ENCODE data around the gene YPEL5. TPM values are rescaled to one million over a fixed set of nuclear protein-coding genes. Genes with fewer than 3 reads are reported as not detected.
"Not testable (repeated sequence)": the region's sequence is repeated elsewhere in the genome, so short reads cannot be mapped to it uniquely, and the experiment has no call there.

Gene YPEL5
- total RNA-seq, 5 donors from 2014 or later (not counting 1 experiment from before 2014, with no cell fraction given), result 73.0 to 962 (median 77.3) TPM

- Histone ChIP-seq H3K36me3 (ENCODE audit: control insufficient read depth in 2 of 2, extremely low read depth in 1 of 2, insufficient read depth in 1 of 2, low read length in 1 of 2) (no peaks in the 10 kb centered on the region), H3K9me3 (no peaks in the 10 kb centered on the region), H3K4me3 (ENCODE audit: control insufficient read depth in 1 of 2, extremely low read depth in 1 of 2, low read length in 1 of 2) (no peak overlapping the region), H3K4me1 (ENCODE audit: control insufficient read depth in 1 of 2, extremely low read depth in 1 of 2, insufficient read depth in 2 of 2, low read length in 2 of 2) (no peaks in the 10 kb centered on the region), H3K27ac (ENCODE audit: low read length) (no peak overlapping the region), H3K27me3 (replicated peaks in 1 of 2; ENCODE audit: control insufficient read depth in 2 of 2, extremely low read depth in 1 of 2, insufficient read depth in 2 of 2, low read length in 1 of 2) (peaks cover 5 to 7% of the 10 kb centered on the region in 2 experiments)
- 100% methylated on average over 3 of the region's 9 CpGs for WGBS (ENCODE audit: insufficient coverage)
- H3K4me1 Mint-ChIP-seq, result no peaks in the 10 kb centered on the region
- CTCF ChIA-PET, result interaction anchor here in 1 of 2 donors (0.7 kb wide), 1 partner anchor 581 kb away, joined by 9 read pairs; no protein-coding TSS in a partner anchor
- H3K9me3 Mint-ChIP-seq, result no peaks in the 10 kb centered on the region
- H3K27ac Mint-ChIP-seq, result no peak overlapping the region
- peaks cover 4 to 12% of the 10 kb centered on the region in 2 donors for H3K27me3 Mint-ChIP-seq
- no peaks in the 10 kb centered on the region for H3K36me3 Mint-ChIP-seq
- POLR2A ChIA-PET, result no interaction called here
- DNase-seq, result no peak
- H3K4me3 Mint-ChIP-seq, result no peak overlapping the region
- ATAC-seq (replicated peaks in 1 of 4), result no peak
Measured at GRCh38 chr2:30106543-30106942, 40.3 kb upstream of the YPEL5 start.

- H3K9me3 ChIP-seq, result no peaks in the 10 kb centered on the region
- H3K4me1 Mint-ChIP-seq, result no peaks in the 10 kb centered on the region
- H3K4me3 ChIP-seq (ENCODE audit: control insufficient read depth in 1 of 2, extremely low read depth in 1 of 2, low read length in 1 of 2), result no peak overlapping the region
- H3K27me3 Mint-ChIP-seq, result peaks cover 1 to 8% of the 10 kb centered on the region in 2 donors
- H3K27me3 ChIP-seq (replicated peaks in 1 of 2; ENCODE audit: control insufficient read depth in 2 of 2, extremely low read depth in 1 of 2, insufficient read depth in 2 of 2, low read length in 1 of 2), result peaks cover 5 to 7% of the 10 kb centered on the region in 2 experiments
- no peaks in the 10 kb centered on the region for H3K36me3 Mint-ChIP-seq
- ChIA-PET CTCF (no interaction called here), POLR2A (no interaction called here)
- no CpG with 5 or more reads among the region's 2 CpGs for whole genome bisulfite sequencing (ENCODE audit: insufficient coverage)
- H3K9me3 Mint-ChIP-seq, result no peaks in the 10 kb centered on the region
- H3K27ac Mint-ChIP-seq, result no peak overlapping the region
- no peak overlapping the region for H3K4me3 Mint-ChIP-seq
- no peaks in the 10 kb centered on the region for H3K36me3 ChIP-seq (ENCODE audit: control insufficient read depth in 2 of 2, extremely low read depth in 1 of 2, insufficient read depth in 1 of 2, low read length in 1 of 2)
- no peaks in the 10 kb centered on the region for H3K4me1 ChIP-seq (ENCODE audit: control insufficient read depth in 1 of 2, extremely low read depth in 1 of 2, insufficient read depth in 2 of 2, low read length in 2 of 2)
- DNase-seq (no peak), ATAC-seq (replicated peaks in 1 of 4) (no peak)
- no peak overlapping the region for H3K27ac ChIP-seq (ENCODE audit: low read length)
Measured at GRCh38 chr2:30108192-30108591, 38.6 kb upstream of the YPEL5 start.

GRCh38 chr2:30108851-30109250 lies 38.0 kb upstream of the YPEL5 start:
- no peaks in the 10 kb centered on the region for H3K9me3 Mint-ChIP-seq
- CTCF ChIA-PET, result no interaction called here
- POLR2A ChIA-PET, result no interaction called here
- peaks cover under 1 to 4% of the 10 kb centered on the region in 2 donors for H3K27me3 Mint-ChIP-seq
- Histone ChIP-seq H3K27me3 (replicated peaks in 1 of 2; ENCODE audit: control insufficient read depth in 2 of 2, extremely low read depth in 1 of 2, insufficient read depth in 2 of 2, low read length in 1 of 2) (peaks cover 2 to 8% of the 10 kb centered on the region in 2 experiments), H3K4me1 (ENCODE audit: control insufficient read depth in 1 of 2, extremely low read depth in 1 of 2, insufficient read depth in 2 of 2, low read length in 2 of 2) (no peaks in the 10 kb centered on the region), H3K4me3 (ENCODE audit: control insufficient read depth in 1 of 2, extremely low read depth in 1 of 2, low read length in 1 of 2) (no peak overlapping the region), H3K36me3 (ENCODE audit: control insufficient read depth in 2 of 2, extremely low read depth in 1 of 2, insufficient read depth in 1 of 2, low read length in 1 of 2) (no peaks in the 10 kb centered on the region), H3K27ac (ENCODE audit: low read length) (no peak overlapping the region), H3K9me3 (no peaks in the 10 kb centered on the region)
- no peak for ATAC-seq (replicated peaks in 1 of 4)
- H3K27ac Mint-ChIP-seq, result no peak overlapping the region
- H3K4me3 Mint-ChIP-seq, result no peak overlapping the region
- no peak for DNase-seq
- WGBS (ENCODE audit: insufficient coverage), result no CpG with 5 or more reads among the region's 5 CpGs
- H3K36me3 Mint-ChIP-seq, result no peaks in the 10 kb centered on the region
- no peaks in the 10 kb centered on the region for H3K4me1 Mint-ChIP-seq

DNA sequence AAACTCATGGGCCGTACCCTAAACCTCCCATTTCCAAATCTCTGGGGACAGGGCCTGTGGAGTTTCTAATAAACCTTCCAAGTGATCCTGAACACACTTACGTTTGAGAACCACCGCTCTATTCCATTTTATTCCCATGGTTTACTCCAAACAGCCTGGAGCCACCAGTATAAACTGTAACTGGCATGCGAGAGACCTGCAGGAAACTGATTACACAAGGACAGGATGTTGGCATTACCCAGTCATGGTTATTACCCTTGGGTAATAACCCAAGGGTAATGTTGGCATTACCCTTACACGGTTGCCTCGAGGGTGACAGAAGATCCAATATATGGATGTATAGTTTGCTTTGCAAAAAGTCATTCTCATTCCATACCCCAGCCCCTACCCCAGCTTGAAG lies 37.0 kb upstream of the YPEL5 start:
- H3K4me3 Mint-ChIP-seq, result no peak overlapping the region
- Histone ChIP-seq H3K27ac (ENCODE audit: low read length) (no peak overlapping the region), H3K36me3 (ENCODE audit: control insufficient read depth in 2 of 2, extremely low read depth in 1 of 2, insufficient read depth in 1 of 2, low read length in 1 of 2) (no peaks in the 10 kb centered on the region), H3K9me3 (no peaks in the 10 kb centered on the region), H3K4me1 (ENCODE audit: control insufficient read depth in 1 of 2, extremely low read depth in 1 of 2, insufficient read depth in 2 of 2, low read length in 2 of 2) (no peaks in the 10 kb centered on the region), H3K4me3 (ENCODE audit: control insufficient read depth in 1 of 2, extremely low read depth in 1 of 2, low read length in 1 of 2) (no peak overlapping the region), H3K27me3 (replicated peaks in 1 of 2; ENCODE audit: control insufficient read depth in 2 of 2, extremely low read depth in 1 of 2, insufficient read depth in 2 of 2, low read length in 1 of 2) (peaks cover 0 to 8% of the 10 kb centered on the region in 2 experiments)
- CTCF ChIA-PET, result interaction anchor here in 1 of 2 donors (0.6 kb wide), 1 partner anchor 1932 kb away, joined by 3 read pairs; no protein-coding TSS in a partner anchor
- H3K4me1 Mint-ChIP-seq, result no peaks in the 10 kb centered on the region
- no peaks in the 10 kb centered on the region for H3K9me3 Mint-ChIP-seq
- DNase-seq (no peak), ATAC-seq (replicated peaks in 1 of 4) (no peak)
- H3K27ac Mint-ChIP-seq, result no peak overlapping the region
- WGBS (ENCODE audit: insufficient coverage), result 78% methylated on average over 2 of the region's 6 CpGs
- POLR2A ChIA-PET, result interaction anchor here in 1 of 2 donors (1.0 kb wide), 1 partner anchor 82 kb away, joined by 4 read pairs; no protein-coding TSS in a partner anchor
- no peaks in the 10 kb centered on the region for H3K27me3 Mint-ChIP-seq
- H3K36me3 Mint-ChIP-seq, result no peaks in the 10 kb centered on the region

- H3K9me3 Mint-ChIP-seq, result no peaks in the 10 kb centered on the region
- ATAC-seq (replicated peaks in 1 of 4) (no peak), DNase-seq (no peak)
- Histone ChIP-seq H3K4me3 (ENCODE audit: control insufficient read depth in 1 of 2, extremely low read depth in 1 of 2, low read length in 1 of 2) (no peak overlapping the region), H3K4me1 (ENCODE audit: control insufficient read depth in 1 of 2, extremely low read depth in 1 of 2, insufficient read depth in 2 of 2, low read length in 2 of 2) (no peaks in the 10 kb centered on the region), H3K27me3 (replicated peaks in 1 of 2; ENCODE audit: control insufficient read depth in 2 of 2, extremely low read depth in 1 of 2, insufficient read depth in 2 of 2, low read length in 1 of 2) (peaks cover 0 to 8% of the 10 kb centered on the region in 2 experiments), H3K36me3 (ENCODE audit: control insufficient read depth in 2 of 2, extremely low read depth in 1 of 2, insufficient read depth in 1 of 2, low read length in 1 of 2) (no peaks in the 10 kb centered on the region), H3K9me3 (no peaks in the 10 kb centered on the region), H3K27ac (ENCODE audit: low read length) (no peak overlapping the region)
- no peaks in the 10 kb centered on the region for H3K36me3 Mint-ChIP-seq
- H3K27ac Mint-ChIP-seq, result no peak overlapping the region
- H3K4me3 Mint-ChIP-seq, result no peak overlapping the region
- H3K27me3 Mint-ChIP-seq, result no peaks in the 10 kb centered on the region
- ChIA-PET POLR2A (interaction anchor here in 1 of 2 donors (1.0 kb wide), 1 partner anchor 81 kb away, joined by 4 read pairs; no protein-coding TSS in a partner anchor), CTCF (interaction anchor here in 1 of 2 donors (0.6 kb wide), 1 partner anchor 15 kb away, joined by 9 read pairs; no protein-coding TSS in a partner anchor)
- 88% methylated on average over 1 of the region's 6 CpGs for whole genome bisulfite sequencing (ENCODE audit: insufficient coverage)
- peaks cover 4% of the 10 kb centered on the region in 3 donors for H3K4me1 Mint-ChIP-seq
Measured at GRCh38 chr2:30110773-30111172, 36.0 kb upstream of the YPEL5 start.

- H3K36me3 ChIP-seq (ENCODE audit: control insufficient read depth in 2 of 2, extremely low read depth in 1 of 2, insufficient read depth in 1 of 2, low read length in 1 of 2); H3K27ac ChIP-seq (ENCODE audit: low read length); H3K4me1 Mint-ChIP-seq; H3K27me3 ChIP-seq (replicated peaks in 1 of 2; ENCODE audit: control insufficient read depth in 2 of 2, extremely low read depth in 1 of 2, insufficient read depth in 2 of 2, low read length in 1 of 2); DNase-seq; ATAC-seq (replicated peaks in 1 of 4); H3K4me1 ChIP-seq (ENCODE audit: control insufficient read depth in 1 of 2, extremely low read depth in 1 of 2, insufficient read depth in 2 of 2, low read length in 2 of 2); H3K4me3 Mint-ChIP-seq; H3K36me3 Mint-ChIP-seq; H3K27ac Mint-ChIP-seq; H3K9me3 Mint-ChIP-seq; POLR2A ChIA-PET; H3K27me3 Mint-ChIP-seq; H3K9me3 ChIP-seq; H3K4me3 ChIP-seq (ENCODE audit: control insufficient read depth in 1 of 2, extremely low read depth in 1 of 2, low read length in 1 of 2): not testable (repeated sequence)
- CTCF ChIA-PET, result interaction anchor here in 1 of 2 donors (0.6 kb wide), 1 partner anchor 17 kb away, joined by 3 read pairs; no protein-coding TSS in a partner anchor
- 89% methylated on average over 19 of the region's 19 CpGs for WGBS (ENCODE audit: insufficient coverage)
Measured at GRCh38 chr2:30111186-30111585, 35.6 kb upstream of the YPEL5 start.
